Keratinocyte (primary cell): ENCODE results near the gene SORL1. TPM values are rescaled to one million over a fixed set of nuclear protein-coding genes. Genes with fewer than 3 reads are reported as not detected.

Experiments
- DNase-seq: peaks from one replicate; pipeline ENCODE4 v3.0.0-alpha.2; 2011; ENCODE audit warnings: low read depth, missing footprints, low spot score
- FAIRE-seq: peaks from 2 replicates; lab custom pipeline; 2011; peaks lifted over from hg19 to GRCh38; lab: Jason Lieb, UNC
- H2AFZ ChIP-seq: 2 replicates; pipeline ENCODE4 v1.6.0; 2012; ENCODE audit warnings: low read length, control low read depth, inconsistent platforms; ENCODE audit not compliant: control insufficient read depth
- H3K27ac ChIP-seq: 2 replicates; pipeline ENCODE4 v1.5.1; 2011; ENCODE audit warnings: low read length; ENCODE audit not compliant: control insufficient read depth, insufficient read depth
- H3K27me3 ChIP-seq: 3 replicates; pipeline ENCODE4 v1.6.0; 2011; ENCODE audit warnings: low read length; ENCODE audit not compliant: control insufficient read depth, insufficient read depth; ENCODE audit errors: extremely low read depth
- H3K36me3 ChIP-seq, 2 experiments: 2 replicates in 1 of 2; 3 replicates in 1 of 2; pipeline ENCODE4 v1.5.1; 2011; ENCODE audit warnings: low read length in 2 of 2, mild to moderate bottlenecking in 1 of 2; ENCODE audit not compliant: control insufficient read depth in 2 of 2, insufficient read depth in 2 of 2; ENCODE audit errors: extremely low read depth in 1 of 2
- H3K4me1 ChIP-seq: 3 replicates; pipeline ENCODE4 v1.5.1; 2011; ENCODE audit warnings: low read length; ENCODE audit not compliant: control insufficient read depth, insufficient read depth; ENCODE audit errors: extremely low read depth
- H3K4me2 ChIP-seq: 3 replicates; pipeline ENCODE4 v1.6.0; 2011; ENCODE audit warnings: low read depth, low read length; ENCODE audit not compliant: control insufficient read depth, insufficient read depth; ENCODE audit errors: extremely low read depth
- H3K4me3 ChIP-seq, 3 experiments: fragments of 200-600 bp in 1 of 3; sonication (generic) in 1 of 3; 2 replicates in 2 of 3; 3 replicates in 1 of 3; pipeline ENCODE4 v1.5.1; 2011 to 2016; ENCODE audit warnings: low read length in 3 of 3, mild to moderate bottlenecking in 3 of 3, control low read depth in 2 of 3, inconsistent platforms in 1 of 3, low read depth in 1 of 3, mixed read lengths in 1 of 3, mixed run types in 1 of 3, moderate library complexity in 1 of 3; ENCODE audit not compliant: control insufficient read depth in 2 of 3, insufficient read depth in 2 of 3; ENCODE audit errors: extremely low read depth in 1 of 3
- H3K79me2 ChIP-seq: 2 replicates; pipeline ENCODE4 v1.6.0; 2012; ENCODE audit warnings: low read length; ENCODE audit not compliant: control insufficient read depth, insufficient read depth
- H3K9ac ChIP-seq: 3 replicates; pipeline ENCODE4 v1.6.0; 2011; ENCODE audit warnings: low read length; ENCODE audit not compliant: control insufficient read depth, insufficient read depth; ENCODE audit errors: extremely low read depth
- H3K9me1 ChIP-seq: 3 replicates; pipeline ENCODE4 v1.6.0; 2011; ENCODE audit warnings: low read length; ENCODE audit not compliant: control insufficient read depth, insufficient read depth; ENCODE audit errors: extremely low read depth
- H3K9me3 ChIP-seq: 2 replicates; pipeline ENCODE4 v1.5.1; 2012; ENCODE audit warnings: low read depth, low read length; ENCODE audit not compliant: control insufficient read depth
- H4K20me1 ChIP-seq: 3 replicates; pipeline ENCODE4 v1.6.0; 2011; ENCODE audit warnings: low read length; ENCODE audit not compliant: control insufficient read depth, insufficient read depth; ENCODE audit errors: extremely low read depth
- EZH2 ChIP-seq: IDR thresholded peaks from one replicate; pipeline ENCODE4 v1.6.1; 2012; ENCODE audit warnings: inconsistent platforms, mild to moderate bottlenecking, low read length, moderate library complexity
- dilution Hi-C: fragments of 300-500 bp; cut with MboI; formaldehyde crosslinking; loops from one replicate; pipeline ENCODE4 v1.7.0; 2020; ENCODE audit warnings: low sequenced_read_pairs; ENCODE audit not compliant: extremely low pct_ligation_motif_present
- polyA plus RNA-seq, 5 experiments: library from polyadenylated mRNA; depleted of rRNA in 3 of 5; stranded (reverse) in 3 of 5; stranded (forward) in 1 of 5; unstranded in 1 of 5; fragments of >200 nt; gene quantifications; 1 replicate in 1 of 5; 2 replicates in 3 of 5; 3 replicates in 1 of 5; pipeline versions ENCODE4 v1.2.1 to v1.2.3, GENCODE V29; 2011 to 2012; ENCODE audit warnings: missing spikeins in 2 of 5, low read depth in 1 of 5, low replicate concordance in 1 of 5
- TF ChIP-seq, protein P1 (sequence below), 3 experiments: IDR thresholded peaks in 1 of 3; conservative IDR thresholded peaks in 1 of 3; optimal IDR thresholded peaks in 1 of 3; 2 replicates in 2 of 3; 3 replicates in 1 of 3; pipeline versions ENCODE3 to v1.5.1; 2011; ENCODE audit warnings: low read length in 3 of 3, mild to moderate bottlenecking in 3 of 3, moderate library complexity in 2 of 3, control low read depth in 1 of 3, inconsistent platforms in 1 of 3; ENCODE audit not compliant: insufficient read depth in 2 of 3; ENCODE audit errors: extremely low read depth in 1 of 3

SORL1 gene
- polyA plus RNA-seq, 1 donor (not counting 4 experiments of a cell fraction or from before 2014, with no cell fraction given) = 38.9 TPM

GRCh38 chr11:121626507-121626875 is 174.4 kb downstream of the SORL1 start:
- Histone ChIP-seq H3K4me3 (no peak overlapping the region), H3K4me1 (no peaks in the 10 kb centered on the region), H3K9ac (no peak overlapping the region), H3K79me2 (no peaks in the 10 kb centered on the region), H3K36me3 (peaks cover 24 to 34% of the 10 kb centered on the region in 2 experiments), H3K27ac (no peak overlapping the region), H3K27me3 (no peaks in the 10 kb centered on the region), H3K9me1 (no peaks in the 10 kb centered on the region), H2AFZ (no peak overlapping the region), H3K4me2 (no peak overlapping the region), H4K20me1 (no peaks in the 10 kb centered on the region), H3K9me3 (no peaks in the 10 kb centered on the region)
- no peak for TF ChIP-seq EZH2
- TF ChIP-seq, protein P1, sequence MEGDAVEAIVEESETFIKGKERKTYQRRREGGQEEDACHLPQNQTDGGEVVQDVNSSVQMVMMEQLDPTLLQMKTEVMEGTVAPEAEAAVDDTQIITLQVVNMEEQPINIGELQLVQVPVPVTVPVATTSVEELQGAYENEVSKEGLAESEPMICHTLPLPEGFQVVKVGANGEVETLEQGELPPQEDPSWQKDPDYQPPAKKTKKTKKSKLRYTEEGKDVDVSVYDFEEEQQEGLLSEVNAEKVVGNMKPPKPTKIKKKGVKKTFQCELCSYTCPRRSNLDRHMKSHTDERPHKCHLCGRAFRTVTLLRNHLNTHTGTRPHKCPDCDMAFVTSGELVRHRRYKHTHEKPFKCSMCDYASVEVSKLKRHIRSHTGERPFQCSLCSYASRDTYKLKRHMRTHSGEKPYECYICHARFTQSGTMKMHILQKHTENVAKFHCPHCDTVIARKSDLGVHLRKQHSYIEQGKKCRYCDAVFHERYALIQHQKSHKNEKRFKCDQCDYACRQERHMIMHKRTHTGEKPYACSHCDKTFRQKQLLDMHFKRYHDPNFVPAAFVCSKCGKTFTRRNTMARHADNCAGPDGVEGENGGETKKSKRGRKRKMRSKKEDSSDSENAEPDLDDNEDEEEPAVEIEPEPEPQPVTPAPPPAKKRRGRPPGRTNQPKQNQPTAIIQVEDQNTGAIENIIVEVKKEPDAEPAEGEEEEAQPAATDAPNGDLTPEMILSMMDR (optimal IDR thresholded peaks at IDR 0.05 in 1 of 3, IDR thresholded peaks at IDR 0.05 in 1 of 3, conservative IDR thresholded peaks at IDR 0.05 in 1 of 3; ENCODE audit: extremely low read depth in 1 of 3, insufficient read depth in 2 of 3, low read length in 3 of 3) = no peak
- dilution Hi-C loops = no loop called here
- DNase-seq (no peak), FAIRE-seq (no peak)

DNA sequence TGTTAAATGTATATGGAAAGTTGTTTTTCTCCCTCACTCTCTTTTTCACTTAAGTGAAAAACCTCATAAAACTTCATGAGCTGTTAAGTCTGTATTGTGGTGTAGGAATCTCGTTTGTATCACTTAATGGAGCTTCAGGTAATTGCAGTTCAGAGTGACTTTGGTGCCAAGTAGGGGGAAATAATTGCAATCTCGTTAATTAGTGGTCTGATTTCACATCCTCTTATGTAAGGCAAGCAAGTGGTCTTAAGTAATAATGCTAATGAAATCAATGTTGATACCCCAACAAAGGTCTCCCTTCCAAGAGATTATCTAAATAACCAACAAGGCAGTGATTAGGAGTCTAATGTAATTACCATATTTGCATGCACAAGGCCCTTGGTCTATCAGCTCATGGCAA is 174.9 kb downstream of the SORL1 start:
- Histone ChIP-seq H3K79me2 (no peaks in the 10 kb centered on the region), H3K9ac (no peak overlapping the region), H3K4me2 (no peak overlapping the region), H3K27ac (no peak overlapping the region), H3K9me1 (no peaks in the 10 kb centered on the region), H3K4me3 (no peak overlapping the region), H3K4me1 (no peaks in the 10 kb centered on the region), H4K20me1 (no peaks in the 10 kb centered on the region), H3K9me3 (no peaks in the 10 kb centered on the region), H3K27me3 (no peaks in the 10 kb centered on the region), H2AFZ (no peak overlapping the region), H3K36me3 (peaks cover 19 to 32% of the 10 kb centered on the region in 2 experiments)
- DNase-seq = no peak
- TF ChIP-seq, protein P1 (optimal IDR thresholded peaks at IDR 0.05 in 1 of 3, IDR thresholded peaks at IDR 0.05 in 1 of 3, conservative IDR thresholded peaks at IDR 0.05 in 1 of 3; ENCODE audit: extremely low read depth in 1 of 3, insufficient read depth in 2 of 3, low read length in 3 of 3) = no peak
- no peak for TF ChIP-seq EZH2
- no peak for FAIRE-seq
- dilution Hi-C loops = no loop called here
